Transverse colon (tissue), 3 donors: ENCODE results near the gene OBI1.

Experiments
- CTCF ChIP-seq, 5 experiments: fragments of 200-600 bp in 3 of 5; fragments of 450-650 bp in 2 of 5; sonication (generic) in 3 of 5; IDR thresholded peaks; 1 replicate in 2 of 5; 2 replicates in 3 of 5; pipeline ENCODE4 v1.5.1; 2016 to 2017; ENCODE audit warnings: antibody characterized with exemption in 5 of 5, inconsistent platforms in 3 of 5, mild to moderate bottlenecking in 2 of 5, moderate library complexity in 1 of 5
- POLR2A ChIP-seq: fragments of 450-650 bp; IDR thresholded peaks from one replicate; pipeline ENCODE4 v1.6.1; 2016; ENCODE audit warnings: antibody characterized with exemption, mild to moderate bottlenecking, moderate library complexity

DNA sequence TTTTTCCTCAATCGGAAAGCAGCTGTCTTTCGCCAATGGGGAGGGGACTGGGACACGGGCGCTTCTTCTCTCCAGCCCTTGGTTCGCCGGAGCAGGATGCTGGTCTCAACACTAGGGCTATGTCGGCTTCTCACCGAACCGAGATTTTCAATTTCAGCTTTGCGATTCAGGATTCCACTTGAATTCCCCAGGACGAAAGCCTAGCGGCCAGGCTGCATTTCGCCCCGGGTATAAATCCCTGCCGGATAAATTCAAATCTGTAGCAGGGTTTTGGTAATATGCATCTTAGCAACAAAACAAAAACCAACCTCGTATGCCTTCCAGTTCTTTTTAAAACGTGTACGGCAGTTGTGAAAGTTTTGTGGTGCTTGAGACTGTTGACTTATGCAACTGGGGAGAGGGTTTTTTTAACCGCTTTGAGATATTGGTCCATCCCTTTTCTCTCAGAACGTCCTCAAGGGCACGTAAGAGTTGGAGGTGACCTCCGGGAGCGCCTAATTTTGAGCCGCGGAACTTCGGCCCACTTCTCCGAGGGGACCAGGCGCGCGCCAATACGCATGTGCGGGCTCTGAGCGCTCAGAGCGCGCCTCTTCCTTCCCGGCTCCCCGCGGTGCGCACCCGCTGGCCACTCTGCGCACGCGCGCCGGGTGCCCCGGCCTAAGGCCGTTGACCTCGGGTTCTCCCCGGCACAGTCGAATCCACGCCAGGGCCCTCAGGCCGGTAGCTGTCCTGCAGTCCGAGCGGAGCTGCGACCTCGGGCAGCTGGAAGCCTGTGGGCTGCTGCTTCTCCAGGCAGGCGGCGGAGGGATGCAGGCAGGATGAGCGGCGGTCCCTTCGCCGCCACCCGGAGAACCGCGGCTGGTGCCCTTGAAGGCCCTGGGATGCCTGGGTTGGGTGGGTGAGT is 63.2 kb downstream of the OBI1 start:
- TF ChIP-seq POLR2A (no peak), CTCF (IDR thresholded peaks at IDR 0.05) (no peak)
